A673 (cell line): ENCODE results near the gene POLA2. TPM values are rescaled to one million over a fixed set of nuclear protein-coding genes. Genes with fewer than 3 reads are reported as not detected.
A peak's percentile ranks its signal among the peaks of the same experiment; 100 is the strongest.
"Not testable (repeated sequence)": the region's sequence is repeated elsewhere in the genome, so short reads cannot be mapped to it uniquely, and the experiment has no call there.

Experiments
- BruUV-seq: library from RNA; stranded (reverse); fragments of 400-500 nt; replicated peaks from 2 replicates; lab custom pipeline; 2021; lab: Mats Ljungman, UMichigan
- CTCF ChIA-PET: fragments of 300-600 bp; sonication (Branson Sonifier 250); formaldehyde crosslinking; loops from one replicate; lab custom pipeline; 2022; ENCODE audit warnings: antibody characterized with exemption; lab: Charles Lee
- POLR2A ChIA-PET: fragments of 300-600 bp; sonication (Branson Sonifier 250); formaldehyde crosslinking; loops from one replicate; lab custom pipeline; 2022; ENCODE audit warnings: antibody characterized with exemption; ENCODE audit not compliant: low non-redundant PET; lab: Charles Lee
- DNase-seq: peaks from one replicate; pipeline ENCODE4 v3.0.0-alpha.2; 2015; ENCODE audit warnings: low spot score
- H3K27ac ChIP-seq: fragments of 200-600 bp; sonication (generic); 2 replicates; pipeline ENCODE4 v1.5.1; 2016; ENCODE audit warnings: mixed run types, low read depth, mild to moderate bottlenecking, mixed read lengths, antibody characterized with exemption, low read length; ENCODE audit not compliant: poor library complexity, severe bottlenecking
- H3K27me3 ChIP-seq: fragments of 200-600 bp; sonication (generic); replicated peaks from 2 replicates; pipeline ENCODE4 v1.6.1; 2017; ENCODE audit warnings: mixed run types, low read depth, mild to moderate bottlenecking, mixed read lengths, antibody characterized with exemption, low read length; ENCODE audit not compliant: insufficient read depth, poor library complexity
- H3K36me3 ChIP-seq: fragments of 200-600 bp; sonication (generic); 2 replicates; pipeline ENCODE4 v1.6.1; 2016; ENCODE audit warnings: mixed run types, mild to moderate bottlenecking, mixed read lengths, antibody characterized with exemption, low read length; ENCODE audit not compliant: insufficient read depth, poor library complexity, severe bottlenecking
- H3K4me1 ChIP-seq: fragments of 200-600 bp; sonication (generic); 2 replicates; pipeline ENCODE4 v1.6.1; 2017; ENCODE audit warnings: mixed run types, mild to moderate bottlenecking, mixed read lengths, antibody characterized with exemption, low read length; ENCODE audit not compliant: insufficient read depth, poor library complexity, severe bottlenecking
- H3K4me3 ChIP-seq: fragments of 200-600 bp; sonication (generic); 2 replicates; pipeline ENCODE4 v1.5.1; 2016; ENCODE audit warnings: low read depth, mixed run types, mild to moderate bottlenecking, mixed read lengths, low read length; ENCODE audit not compliant: poor library complexity, severe bottlenecking
- H3K9me3 ChIP-seq: fragments of 200-600 bp; sonication (generic); 2 replicates; pipeline ENCODE4 v1.6.1; 2016; ENCODE audit warnings: mixed run types, low read depth, mild to moderate bottlenecking, mixed read lengths, antibody characterized with exemption, low read length; ENCODE audit not compliant: poor library complexity, severe bottlenecking
- CTCF ChIP-seq: fragments of 300-800, 200-600 bp; sonication (generic); conservative IDR thresholded peaks from 2 replicates; pipeline ENCODE4 v1.5.1; 2017; ENCODE audit warnings: low read depth, mild to moderate bottlenecking, antibody characterized with exemption, low read length, moderate library complexity, mixed read lengths
- EZH2 ChIP-seq: fragments of 200-600 bp; sonication (generic); IDR thresholded peaks from 2 replicates; pipeline ENCODE4 v1.6.1; 2017; ENCODE audit warnings: borderline replicate concordance, low read depth, mild to moderate bottlenecking, mixed read lengths, antibody characterized with exemption, low read length; ENCODE audit not compliant: poor library complexity, severe bottlenecking
- intact Hi-C: fragments of 100-400 bp; cut with micrococcal nuclease; formaldehyde crosslinking; loops from one replicate; pipeline ENCODE4 v1.10.0; 2022; ENCODE audit not compliant: unreplicated experiment
- total RNA-seq: library from RNA; stranded (reverse); gene quantifications from 2 replicates; pipeline ENCODE4 v1.2.3, GENCODE V29; 2021

POLA2 gene
- total RNA-seq, 1 experiment from 2014 or later: 92.4 TPM

- Histone ChIP-seq H3K4me3 (peak overlapping the region; percentile 74), H3K27ac (peak overlapping the region; percentile 91), H3K9me3 (no peaks in the 10 kb centered on the region), H3K36me3 (peaks cover 30% of the 10 kb centered on the region), H3K27me3 (no peaks in the 10 kb centered on the region), H3K4me1 (no peaks in the 10 kb centered on the region)
- ChIA-PET POLR2A (interaction anchor here (0.6 kb wide), 1 partner anchor 28 kb away, joined by 6 read pairs; no protein-coding TSS in a partner anchor), CTCF (interaction anchor here (1.0 to 1.7 kb wide), 3 partner anchors 13 to 54 kb away, joined by 3 to 14 read pairs (median 4); no protein-coding TSS in a partner anchor)
- no peak for TF ChIP-seq CTCF
- TF ChIP-seq EZH2: no peak
- no TSS peak for BruUV-seq
- DNase-seq: no peak
- intact Hi-C loops: no loop called here
Measured at GRCh38 chr11:65262381-65262680, 569 bp downstream of the POLA2 start.

- Histone ChIP-seq H3K4me3 (peak overlapping the region; percentile 74), H3K36me3 (peaks cover 35% of the 10 kb centered on the region), H3K4me1 (no peaks in the 10 kb centered on the region), H3K27me3 (no peaks in the 10 kb centered on the region), H3K27ac (peak overlapping the region; percentile 91), H3K9me3 (no peaks in the 10 kb centered on the region)
- DNase-seq: peak; percentile 21
- TSS peak; percentile 86 for BruUV-seq
- ChIA-PET POLR2A (interaction anchor here (0.6 kb wide), 1 partner anchor 28 kb away, joined by 6 read pairs; no protein-coding TSS in a partner anchor), CTCF (interaction anchor here (1.0 to 1.7 kb wide), 3 partner anchors 13 to 54 kb away, joined by 3 to 14 read pairs (median 4); no protein-coding TSS in a partner anchor)
- TF ChIP-seq CTCF: no peak
- intact Hi-C loops: no loop called here
Measured at GRCh38 chr11:65262776-65263175, 1.0 kb downstream of the POLA2 start.

GRCh38 chr11:65264747-65265146, 3.0 kb downstream of the POLA2 start:
- H3K36me3 ChIP-seq: peaks cover 53% of the 10 kb centered on the region
- not testable (repeated sequence) for H3K4me1 ChIP-seq
- CTCF ChIA-PET: interaction anchor here (0.6 kb wide), 1 partner anchor 48 kb away, joined by 3 read pairs; no protein-coding TSS in a partner anchor

GRCh38 chr11:65266210-65266609, 4.4 kb downstream of the POLA2 start:
- no peak overlapping the region for H3K27ac ChIP-seq
- no peak for DNase-seq
- no TSS peak for BruUV-seq
- peaks cover 68% of the 10 kb centered on the region for H3K36me3 ChIP-seq
- TF ChIP-seq EZH2 (no peak), CTCF (no peak)
- intact Hi-C loops: no loop called here
- H3K9me3 ChIP-seq: no peaks in the 10 kb centered on the region
- ChIA-PET POLR2A (interaction anchor here (0.6 kb wide), 1 partner anchor 9 kb away, joined by 17 read pairs; no protein-coding TSS in a partner anchor), CTCF (no interaction called here)
- H3K27me3 ChIP-seq: no peaks in the 10 kb centered on the region
- H3K4me1 ChIP-seq: no peaks in the 10 kb centered on the region
- H3K4me3 ChIP-seq: no peak overlapping the region

More at GRCh38 chr11:65264747-65265146, 3.0 kb downstream of the POLA2 start:
- H3K9me3 ChIP-seq, intact Hi-C loops, H3K27ac ChIP-seq, H3K27me3 ChIP-seq, DNase-seq, POLR2A ChIA-PET, H3K4me3 ChIP-seq, BruUV-seq: not testable (repeated sequence)
